OCI-LY3 (cell line): ENCODE results near the gene EPAS1.

Experiments used
- H2AFZ ChIP-seq: fragments of 200-600, 300-600 bp; shearing (Covaris generic); 2 replicates; pipeline ENCODE4 v1.6.0; 2014; ENCODE audit warnings: antibody characterized with exemption, low read depth, low read length
- H3K27ac ChIP-seq: fragments of 200-600, 300-600 bp; sonication (generic); 2 replicates; pipeline ENCODE4 v1.5.1; 2014; ENCODE audit warnings: mild to moderate bottlenecking, low read length, moderate library complexity, mixed read lengths
- H3K27me3 ChIP-seq: fragments of 200-600, 300-600 bp; sonication (generic); 2 replicates; pipeline ENCODE4 v1.6.1; 2014; ENCODE audit warnings: low read depth, low read length, mixed read lengths
- H3K36me3 ChIP-seq: fragments of 200-600, 300-600 bp; sonication (generic); replicated peaks from 2 replicates; pipeline ENCODE3; 2014; ENCODE audit warnings: low read depth, low read length, mixed read lengths
- H3K4me1 ChIP-seq: fragments of 300-600, 200-600 bp; sonication (generic); 2 replicates; pipeline ENCODE4 v1.6.1; 2014; ENCODE audit warnings: low read length, mixed read lengths
- H3K4me2 ChIP-seq: fragments of 200-600, 300-600 bp; sonication (generic); 2 replicates; pipeline ENCODE4 v1.6.1; 2014; ENCODE audit warnings: low read length, mixed read lengths
- H3K4me3 ChIP-seq: fragments of 300-600, 200-600 bp; sonication (generic); 2 replicates; pipeline ENCODE4 v1.5.1; 2014; ENCODE audit warnings: antibody characterized with exemption, mild to moderate bottlenecking, low read length, moderate library complexity
- H3K79me2 ChIP-seq: fragments of 300-600, 200-600 bp; shearing (Covaris generic); 2 replicates; pipeline ENCODE4 v1.6.1; 2014; ENCODE audit warnings: mild to moderate bottlenecking, low read length, mixed read lengths
- H3K9ac ChIP-seq: fragments of 300-600, 200-600 bp; shearing (Covaris generic); 2 replicates; pipeline ENCODE4 v1.6.0; 2014; ENCODE audit warnings: mild to moderate bottlenecking, low read length, moderate library complexity
- H3K9me3 ChIP-seq: fragments of 200-600, 300-600 bp; shearing (Covaris generic); 2 replicates; pipeline ENCODE4 v1.6.1; 2014; ENCODE audit warnings: low read length, mixed read lengths; ENCODE audit not compliant: insufficient read depth
- H4K20me1 ChIP-seq: fragments of 200-600, 300-600 bp; sonication (generic); 2 replicates; pipeline ENCODE4 v1.6.1; 2016; ENCODE audit warnings: low read length, mixed read lengths; ENCODE audit not compliant: insufficient read depth
- CTCF ChIP-seq: fragments of 200-600, 300-600 bp; sonication (generic); IDR thresholded peaks from 2 replicates; pipeline ENCODE4 v1.5.1; 2014; ENCODE audit warnings: antibody characterized with exemption, low read length, low read depth
- EZH2phosphoT487 ChIP-seq: fragments of 200-600 bp; shearing (Covaris generic); IDR thresholded peaks from 2 replicates; pipeline ENCODE4 v1.6.1; 2018; ENCODE audit warnings: antibody characterized with exemption, mixed run types, low read depth

Gene EPAS1

DNA sequence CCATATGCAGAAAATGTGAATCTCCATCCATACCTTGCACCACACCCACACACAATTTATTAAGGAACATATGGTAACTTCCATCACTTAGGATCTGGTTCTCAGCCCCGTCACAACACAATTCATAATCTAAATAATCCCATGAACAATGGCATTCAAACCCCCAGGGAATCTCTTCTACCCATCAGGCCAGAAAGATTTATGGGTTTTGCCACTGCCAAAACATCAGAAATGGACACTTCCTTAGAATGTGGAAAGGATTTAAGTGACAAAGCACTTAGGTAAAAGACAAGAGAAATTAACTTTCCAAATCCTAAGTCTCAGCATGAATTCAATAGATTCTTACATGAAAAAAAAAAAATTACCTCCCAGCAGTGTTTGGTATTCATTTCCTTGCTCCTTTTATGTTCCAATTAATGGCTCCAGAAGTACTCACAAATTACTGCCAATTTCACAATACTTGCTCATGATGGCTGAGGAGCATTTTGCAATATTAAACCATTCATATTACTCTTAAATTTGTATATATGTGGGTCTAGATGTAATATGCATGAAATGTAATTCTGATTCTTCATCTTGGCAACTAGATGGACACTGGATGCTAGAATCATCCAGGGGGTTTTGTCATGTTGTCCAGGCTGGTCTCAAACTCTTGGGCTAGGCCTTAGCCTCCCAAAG lies 125.6 kb downstream of the EPAS1 start:
- Histone ChIP-seq H3K9me3 (peaks cover 3% of the 10 kb centered on the region; the same call in 1 of the 2 replicates), H3K79me2 (no peaks in the 10 kb centered on the region), H3K36me3 (no peaks in the 10 kb centered on the region), H2AFZ (no peak overlapping the region), H3K4me3 (no peak overlapping the region), H3K27ac (no peak overlapping the region), H3K4me2 (no peak overlapping the region), H3K9ac (no peak overlapping the region), H3K4me1 (no peaks in the 10 kb centered on the region), H4K20me1 (no peaks in the 10 kb centered on the region), H3K27me3 (no peaks in the 10 kb centered on the region)
- TF ChIP-seq EZH2phosphoT487 (no peak), CTCF (no peak)

GRCh38 chr2:46424937-46425336 lies 127.7 kb downstream of the EPAS1 start:
- Histone ChIP-seq H3K4me2 (no peak overlapping the region), H3K4me3 (no peak overlapping the region), H4K20me1 (no peaks in the 10 kb centered on the region), H3K9me3 (no peaks in the 10 kb centered on the region), H3K79me2 (no peaks in the 10 kb centered on the region), H3K4me1 (no peaks in the 10 kb centered on the region), H2AFZ (no peak overlapping the region), H3K9ac (no peak overlapping the region), H3K27ac (no peak overlapping the region), H3K27me3 (no peaks in the 10 kb centered on the region), H3K36me3 (no peaks in the 10 kb centered on the region)
- no peak for TF ChIP-seq CTCF
- no peak for TF ChIP-seq EZH2phosphoT487

DNA sequence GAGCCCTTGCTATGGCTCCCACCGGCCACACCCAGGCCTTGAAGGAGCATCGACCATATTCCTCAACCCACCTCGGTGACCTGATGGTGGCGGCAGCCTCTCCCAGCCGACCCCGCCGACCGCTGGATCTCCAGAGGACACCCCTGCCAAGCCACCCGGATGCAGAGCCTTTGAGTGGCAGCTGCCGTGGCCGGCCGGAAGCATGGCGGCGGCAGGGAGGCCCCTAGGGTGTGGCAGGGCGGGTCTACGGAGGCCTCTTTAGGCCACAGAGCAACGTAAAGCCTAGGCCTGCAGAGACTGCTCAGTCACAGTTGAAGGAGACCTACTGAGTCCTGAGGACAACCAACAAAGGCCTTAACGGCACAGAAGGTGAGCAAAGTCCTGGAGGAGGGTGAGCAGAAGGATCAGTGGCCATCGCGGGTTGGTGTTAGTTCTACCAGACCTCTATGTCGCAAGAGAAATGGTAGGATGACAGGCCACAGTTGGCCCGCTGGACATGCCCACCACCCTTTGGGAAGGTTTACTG lies 131.8 kb downstream of the EPAS1 start:
- Histone ChIP-seq H3K9me3 (no peaks in the 10 kb centered on the region), H3K27me3 (peaks cover under 1% of the 10 kb centered on the region; the same call in 1 of the 2 replicates), H2AFZ (no peak overlapping the region), H3K9ac (no peak overlapping the region), H4K20me1 (no peaks in the 10 kb centered on the region), H3K4me2 (no peak overlapping the region), H3K4me3 (no peak overlapping the region), H3K4me1 (no peaks in the 10 kb centered on the region), H3K36me3 (no peaks in the 10 kb centered on the region), H3K27ac (no peak overlapping the region), H3K79me2 (no peaks in the 10 kb centered on the region)
- TF ChIP-seq EZH2phosphoT487 (no peak), CTCF (no peak)

DNA sequence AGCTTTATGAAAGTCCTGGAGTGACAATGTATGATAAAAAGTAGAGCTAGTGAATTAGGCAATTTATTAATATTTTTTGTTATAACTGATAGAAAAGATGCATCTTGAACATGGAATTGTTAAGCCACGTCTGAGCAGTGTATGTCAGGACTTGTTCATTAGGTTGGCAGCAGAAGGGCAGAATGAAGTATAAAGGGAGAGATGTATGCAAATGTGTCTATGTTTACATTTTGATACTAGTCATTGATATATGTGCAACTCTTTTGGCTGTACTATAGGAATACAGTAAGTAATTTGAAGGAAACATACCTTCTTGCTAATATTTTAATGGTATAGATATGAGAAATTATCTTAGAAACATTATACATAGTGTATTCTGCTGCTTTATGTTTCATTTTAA lies 133.2 kb downstream of the EPAS1 start:
- H3K79me2 ChIP-seq, result no peaks in the 10 kb centered on the region
- H4K20me1 ChIP-seq, result no peaks in the 10 kb centered on the region
- H3K36me3 ChIP-seq, result no peaks in the 10 kb centered on the region
- no peak overlapping the region for H3K4me3 ChIP-seq
- H3K9me3 ChIP-seq, result no peaks in the 10 kb centered on the region
- H3K9ac ChIP-seq, result no peak overlapping the region
- H3K4me1 ChIP-seq, result no peaks in the 10 kb centered on the region
- H2AFZ ChIP-seq, result no peak overlapping the region
- TF ChIP-seq CTCF, result no peak
- TF ChIP-seq EZH2phosphoT487, result no peak
- no peak overlapping the region for H3K4me2 ChIP-seq
- no peak overlapping the region for H3K27ac ChIP-seq
- peaks cover 3% of the 10 kb centered on the region; the same call in 1 of the 2 replicates for H3K27me3 ChIP-seq
